Gastrocnemius medialis (tissue), 4 donors: ENCODE measurements around the gene EMC6.

Experiments used
- CTCF ChIP-seq, 5 experiments: fragments of 450-650 bp in 3 of 5; fragments of 200-600 bp in 2 of 5; sonication (generic) in 2 of 5; IDR thresholded peaks in 4 of 5; conservative IDR thresholded peaks in 1 of 5; 1 replicate in 4 of 5; 2 replicates in 1 of 5; pipeline ENCODE4 v1.5.1; 2016 to 2019; ENCODE audit warnings: antibody characterized with exemption in 5 of 5, mild to moderate bottlenecking in 3 of 5, moderate library complexity in 3 of 5
- POLR2A ChIP-seq, 2 donors: fragments of 450-650 bp; IDR thresholded peaks; one replicate each; pipeline ENCODE4 v1.6.1; 2017; ENCODE audit warnings: antibody characterized with exemption in 2 of 2, mild to moderate bottlenecking in 2 of 2, moderate library complexity in 2 of 2

- TF ChIP-seq CTCF (IDR thresholded peaks at IDR 0.05 in 4 of 5, conservative IDR thresholded peaks at IDR 0.05 in 1 of 5), result no peak
- TF ChIP-seq POLR2A (IDR thresholded peaks at IDR 0.05), result no peak
Observed at GRCh38 chr17:3663102-3664011, 5.3 kb upstream of the EMC6 start.
